Activated CD4-positive, alpha-beta memory T cell treated with anti-CD3 and anti-CD28 coated beads, Interleukin-2, amount 10 ng/mL, durations not matched to agents 7 days and 5 days (primary cell): ENCODE results near the gene FLOT2. TPM values are rescaled to one million over a fixed set of nuclear protein-coding genes. Genes with fewer than 3 reads are reported as not detected.

Experiments used
- total RNA-seq, 2 experiments: library from RNA; stranded (reverse); gene quantifications; one replicate each; pipeline ENCODE4 v1.2.3, GENCODE V29; 2021

FLOT2 gene
- total RNA-seq, 2 experiments from 2014 or later = 193 to 200 TPM

Other genes with a start within 250 kb of the FLOT2 start
- gene SDF2, start 235.8 kb downstream of the FLOT2 start, total RNA-seq = 10 to 100 TPM; 49.0 to 52.9 TPM
- gene SUPT6H, start 235.5 kb downstream of the FLOT2 start, total RNA-seq = 10 to 100 TPM; 60.7 to 65.8 TPM
- 1 to 10 TPM; 6.2 to 7.4 TPM for gene PROCA1, start 185.8 kb downstream of the FLOT2 start, total RNA-seq
- 1 to 10 TPM; 6.5 to 7.4 TPM for gene RAB34, start 179.9 kb downstream of the FLOT2 start, total RNA-seq
- 1,000 to 10,000 TPM; 1,962 to 2,028 TPM for gene RPL23A, start 177.7 kb downstream of the FLOT2 start, total RNA-seq
- gene TLCD1, start 171.5 kb downstream of the FLOT2 start, total RNA-seq = 1 to 10 TPM; 1.4 to 2.3 TPM
- gene NEK8, start 168.9 kb downstream of the FLOT2 start, total RNA-seq = 1 to 10 TPM; 2.5 to 3.5 TPM
- 10 to 100 TPM; 55.3 to 57.2 TPM for gene TRAF4, start 153.7 kb downstream of the FLOT2 start, total RNA-seq
- 10 to 100 TPM; 15.5 to 17.1 TPM for gene FAM222B, start 54.9 kb downstream of the FLOT2 start, total RNA-seq
- 10 to 100 TPM; 34.6 to 35.2 TPM for gene ERAL1, start 42.7 kb downstream of the FLOT2 start, total RNA-seq
- gene DHRS13, start 5.3 kb upstream of the FLOT2 start, total RNA-seq = 10 to 100 TPM; 25.2 to 25.7 TPM
- 10 to 100 TPM; 75.6 to 78.8 TPM for gene PHF12, start 53.8 kb upstream of the FLOT2 start, total RNA-seq
- not detected for gene SEZ6, start 108.3 kb upstream of the FLOT2 start, total RNA-seq
- 1 to 10 TPM; 1.4 to 2.0 TPM for gene PIPOX, start 145.4 kb upstream of the FLOT2 start, total RNA-seq